ENCODE data around the gene PTGER1.
"Not testable (repeated sequence)": the region's sequence is repeated elsewhere in the genome, so short reads cannot be mapped to it uniquely, and the experiment has no call there.

The PTGER1 gene

DNA sequence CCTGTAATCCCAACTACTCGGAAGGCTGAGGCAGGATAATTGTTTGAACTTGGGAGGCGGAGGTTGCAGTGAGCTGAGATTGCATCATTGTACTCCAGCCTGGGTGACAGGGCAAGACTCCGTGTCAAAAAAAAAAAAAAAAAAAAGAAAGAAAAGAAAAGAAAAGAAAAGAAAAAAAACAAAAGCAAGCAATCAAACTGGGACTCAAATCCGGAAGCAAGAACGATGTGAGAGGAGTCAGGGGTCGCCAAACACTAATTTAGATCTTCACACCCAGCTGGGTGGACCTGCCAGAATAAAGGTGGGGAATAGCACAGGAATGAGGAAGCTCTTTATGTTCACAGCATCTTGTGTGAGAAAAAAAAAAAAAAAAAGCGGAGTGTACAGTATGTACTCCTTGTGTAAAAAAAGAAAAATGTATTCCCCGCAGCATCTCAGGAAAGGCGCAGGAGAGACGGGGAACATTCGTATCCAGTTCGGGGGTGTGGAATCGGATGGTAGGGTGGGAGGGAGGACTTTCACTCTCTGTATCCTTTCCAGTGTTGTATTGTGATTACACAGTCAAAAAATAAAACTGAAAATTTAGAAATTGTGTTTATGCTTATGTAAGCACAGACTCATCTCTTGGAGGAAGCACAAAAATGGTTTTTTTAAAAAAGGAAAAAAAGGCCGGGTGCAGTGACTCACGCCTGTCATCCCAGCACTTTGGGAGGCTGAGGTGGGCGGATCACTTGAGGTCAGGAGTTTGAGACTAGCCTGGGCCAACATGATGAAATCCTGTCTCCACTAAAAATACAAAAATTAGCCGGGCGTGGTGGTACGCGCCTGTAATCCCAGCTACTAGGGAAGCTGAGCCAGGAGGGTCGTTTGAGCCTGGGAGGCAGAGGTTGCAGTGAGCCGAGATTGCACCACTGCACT is 35.4 kb upstream of the PTGER1 start:
- Mint-ChIP-seq H3K36me3 (ENCODE audit: low read depth) (peaks cover 18% of the 10 kb centered on the region), H3K27me3 (ENCODE audit: low read depth) (no peaks in the 10 kb centered on the region), H3K4me3 (no peak overlapping the region), H3K9me3 (no peaks in the 10 kb centered on the region), H3K4me1 (ENCODE audit: low read depth) (peaks cover 48% of the 10 kb centered on the region), H3K27ac (no peak overlapping the region)
- DNase-seq (ENCODE audit: low spot score), result no peak

GRCh38 chr19:14507704-14508542 is 32.8 kb upstream of the PTGER1 start:
- Mint-ChIP-seq H3K4me3 (peak overlapping the region; percentile 61), H3K36me3 (ENCODE audit: low read depth) (no peaks in the 10 kb centered on the region), H3K9me3 (no peaks in the 10 kb centered on the region), H3K27me3 (ENCODE audit: low read depth) (peaks cover 4% of the 10 kb centered on the region), H3K4me1 (ENCODE audit: low read depth) (peaks cover 38% of the 10 kb centered on the region), H3K27ac (peak overlapping the region; percentile 90)
- no peak for DNase-seq (ENCODE audit: low spot score)

- Mint-ChIP-seq H3K9me3 (no peaks in the 10 kb centered on the region), H3K4me3 (no peak overlapping the region), H3K27me3 (ENCODE audit: low read depth) (peaks cover 6% of the 10 kb centered on the region), H3K36me3 (ENCODE audit: low read depth) (no peaks in the 10 kb centered on the region), H3K4me1 (ENCODE audit: low read depth) (peaks cover 33% of the 10 kb centered on the region), H3K27ac (peak overlapping the region; percentile 90)
- DNase-seq (ENCODE audit: low spot score), result peak; percentile 58
Observed at GRCh38 chr19:14505488-14506239, 30.5 kb upstream of the PTGER1 start.

- H3K27ac Mint-ChIP-seq; H3K27me3 Mint-ChIP-seq (ENCODE audit: low read depth); H3K9me3 Mint-ChIP-seq; H3K36me3 Mint-ChIP-seq (ENCODE audit: low read depth); H3K4me3 Mint-ChIP-seq; DNase-seq (ENCODE audit: low spot score): not testable (repeated sequence)
- H3K4me1 Mint-ChIP-seq (ENCODE audit: low read depth), result peaks cover 28% of the 10 kb centered on the region
Observed at GRCh38 chr19:14504575-14504974, 29.4 kb upstream of the PTGER1 start.

DNA sequence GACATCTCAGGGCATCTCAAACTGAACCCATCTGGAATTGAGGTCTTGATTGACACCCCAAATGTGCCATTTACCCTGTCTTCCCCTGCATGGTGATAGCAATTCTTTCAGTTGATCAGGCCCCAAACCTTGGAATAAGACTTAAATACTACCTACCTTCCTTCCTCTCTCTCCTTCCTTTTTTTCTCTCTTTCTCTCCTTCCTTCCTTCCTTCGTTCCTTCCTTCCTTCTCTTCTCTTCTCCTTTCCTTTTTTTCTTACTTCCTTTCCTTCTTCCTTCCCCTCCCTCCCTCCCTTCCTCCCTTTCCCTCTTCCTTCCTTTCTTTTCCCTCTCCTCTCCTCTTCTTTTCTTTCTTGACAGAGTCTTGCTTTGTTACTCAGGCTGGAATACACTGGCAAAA is 28.1 kb upstream of the PTGER1 start:
- no peak for DNase-seq (ENCODE audit: low spot score)
- H3K4me3 Mint-ChIP-seq, result no peak overlapping the region
- H3K27ac Mint-ChIP-seq, result no peak overlapping the region
- peaks cover 6% of the 10 kb centered on the region for H3K27me3 Mint-ChIP-seq (ENCODE audit: low read depth)
- H3K9me3 Mint-ChIP-seq, result no peaks in the 10 kb centered on the region
- peaks cover 23% of the 10 kb centered on the region for H3K4me1 Mint-ChIP-seq (ENCODE audit: low read depth)
- H3K36me3 Mint-ChIP-seq (ENCODE audit: low read depth), result no peaks in the 10 kb centered on the region

GRCh38 chr19:14502334-14503092 is 27.4 kb upstream of the PTGER1 start:
- Mint-ChIP-seq H3K27ac (no peak overlapping the region), H3K4me1 (ENCODE audit: low read depth) (peaks cover 17% of the 10 kb centered on the region), H3K27me3 (ENCODE audit: low read depth) (peaks cover 6% of the 10 kb centered on the region), H3K36me3 (ENCODE audit: low read depth) (no peaks in the 10 kb centered on the region), H3K4me3 (no peak overlapping the region), H3K9me3 (no peaks in the 10 kb centered on the region)
- no peak for DNase-seq (ENCODE audit: low spot score)

- Mint-ChIP-seq H3K36me3 (ENCODE audit: low read depth) (peaks cover 1% of the 10 kb centered on the region), H3K27me3 (ENCODE audit: low read depth) (peaks cover 1% of the 10 kb centered on the region), H3K27ac (no peak overlapping the region), H3K4me3 (peak overlapping the region; percentile 75), H3K9me3 (no peaks in the 10 kb centered on the region), H3K4me1 (ENCODE audit: low read depth) (peaks cover 18% of the 10 kb centered on the region)
- DNase-seq (ENCODE audit: low spot score), result no peak
Observed at GRCh38 chr19:14497228-14497921, 22.2 kb upstream of the PTGER1 start.

DNA sequence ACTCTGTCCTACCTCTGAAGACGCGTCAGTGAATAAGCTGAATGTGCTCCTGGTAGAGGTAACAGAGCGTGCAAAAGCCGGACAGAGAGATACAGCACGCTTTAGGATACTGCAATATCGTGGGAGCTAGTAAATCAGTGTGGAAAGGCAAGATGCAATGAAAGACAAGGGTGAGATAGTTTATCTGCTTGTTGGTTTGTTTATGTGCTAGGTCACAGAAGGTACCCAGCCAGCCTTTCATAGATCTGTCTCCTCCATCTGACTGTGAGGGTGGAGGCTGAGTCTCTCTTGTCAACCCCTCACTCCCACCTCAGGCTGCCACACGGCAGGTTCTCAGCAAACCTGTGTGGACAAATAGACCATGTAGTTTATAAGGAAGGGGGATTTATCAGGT is 21.7 kb upstream of the PTGER1 start:
- DNase-seq (ENCODE audit: low spot score), result no peak
- Mint-ChIP-seq H3K36me3 (ENCODE audit: low read depth) (peaks cover 1% of the 10 kb centered on the region), H3K27me3 (ENCODE audit: low read depth) (no peaks in the 10 kb centered on the region), H3K4me1 (ENCODE audit: low read depth) (peaks cover 18% of the 10 kb centered on the region), H3K4me3 (peak overlapping the region; percentile 75), H3K27ac (peak overlapping the region; percentile 62), H3K9me3 (no peaks in the 10 kb centered on the region)

DNA sequence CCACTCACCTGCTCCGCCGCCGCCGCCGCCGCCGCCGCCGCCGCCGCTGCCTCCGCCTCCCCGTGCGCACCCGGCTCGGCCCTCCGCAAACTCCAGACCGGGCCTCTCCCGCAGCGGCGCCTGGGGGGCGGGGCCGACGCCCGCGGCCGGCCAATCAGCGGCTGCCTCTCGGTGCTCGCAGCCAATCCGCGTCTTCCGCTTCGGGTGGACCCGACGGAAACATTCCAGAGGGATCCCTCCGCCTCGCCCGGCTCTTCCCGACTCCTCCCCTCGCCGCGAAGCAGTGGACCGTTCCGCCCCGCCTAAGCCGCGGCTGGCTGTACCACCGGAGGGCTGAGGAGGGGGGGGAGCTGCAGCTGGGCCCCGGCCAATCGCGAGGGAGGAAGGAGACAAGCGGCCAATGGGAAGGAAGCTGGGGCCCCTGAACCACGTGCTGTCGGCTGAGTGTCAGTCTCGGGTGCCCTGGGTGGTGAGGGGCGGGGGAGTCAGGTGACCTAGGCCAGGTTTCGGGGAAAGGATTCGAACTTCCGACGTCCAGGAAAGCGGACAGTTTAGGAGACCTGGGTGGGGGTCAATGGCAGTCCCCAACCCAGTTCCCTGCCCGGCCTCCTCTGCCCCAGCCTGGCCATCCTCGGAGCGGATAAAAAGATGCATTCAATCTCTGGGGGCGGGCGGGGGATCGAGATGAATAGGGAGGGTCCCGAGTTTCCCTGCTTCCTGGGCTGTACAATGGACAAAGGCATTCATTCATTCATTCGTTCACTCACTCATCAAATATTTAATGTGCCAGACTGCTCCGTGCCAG is 21.1 kb upstream of the PTGER1 start, which contains the start of gene GIPC1:
Gene GIPC1, minus strand, starts transcription at position 99 of the 805 bp plus-strand sequence. CDS start 13,151 bp downstream, outside the sequence.
- no peaks in the 10 kb centered on the region for H3K9me3 Mint-ChIP-seq
- peak within 1 kb of the TSS; percentile 85 for H3K4me3 Mint-ChIP-seq
- peak within 1 kb of the TSS; percentile 62 for H3K27ac Mint-ChIP-seq
- peak; percentile 88 for DNase-seq (ENCODE audit: low spot score)
- peaks cover 18% of the 10 kb centered on the region for H3K4me1 Mint-ChIP-seq (ENCODE audit: low read depth)
- peaks cover 3% of the 10 kb centered on the region for H3K36me3 Mint-ChIP-seq (ENCODE audit: low read depth)
- no peaks in the 10 kb centered on the region for H3K27me3 Mint-ChIP-seq (ENCODE audit: low read depth)

- Mint-ChIP-seq H3K36me3 (ENCODE audit: low read depth) (peaks cover 3% of the 10 kb centered on the region), H3K9me3 (no peaks in the 10 kb centered on the region), H3K4me3 (peak overlapping the region; percentile 85), H3K27ac (peak overlapping the region; percentile 50), H3K4me1 (ENCODE audit: low read depth) (peaks cover 18% of the 10 kb centered on the region), H3K27me3 (ENCODE audit: low read depth) (no peaks in the 10 kb centered on the region)
- DNase-seq (ENCODE audit: low spot score), result no peak
Observed at GRCh38 chr19:14495672-14496028, 20.5 kb upstream of the PTGER1 start.

GRCh38 chr19:14494910-14495671 is 19.9 kb upstream of the PTGER1 start:
- Mint-ChIP-seq H3K27ac (peak overlapping the region; percentile 50), H3K36me3 (ENCODE audit: low read depth) (peaks cover 3% of the 10 kb centered on the region), H3K4me3 (peak overlapping the region; percentile 85), H3K4me1 (ENCODE audit: low read depth) (peaks cover 18% of the 10 kb centered on the region), H3K9me3 (no peaks in the 10 kb centered on the region), H3K27me3 (ENCODE audit: low read depth) (no peaks in the 10 kb centered on the region)
- DNase-seq (ENCODE audit: low spot score), result no peak

All from T-helper 2 cell treated with Interferon-gamma antibody and Interleukin-4, amounts not matched to agents 5 μg/mL and 100 μg/mL, for 36 hours (primary cell).